H9 (cell line): ENCODE data around the gene FOXO1. TPM values are rescaled to one million over a fixed set of nuclear protein-coding genes. Genes with fewer than 3 reads are reported as not detected.

ENCODE experiments used
- DNase-seq: peaks from one replicate; pipeline ENCODE4 v3.0.0-alpha.2; 2017
- H2AFZ ChIP-seq: one replicate; pipeline ENCODE4 v1.6.1; 2013; ENCODE audit warnings: mild to moderate bottlenecking, low read length, control low read depth, moderate library complexity
- H2AK5ac ChIP-seq: 2 replicates; pipeline ENCODE4 v1.6.1; 2013; ENCODE audit warnings: low read length, control low read depth, mixed read lengths; ENCODE audit not compliant: insufficient read length
- H2BK120ac ChIP-seq: one replicate; pipeline ENCODE4 v1.6.1; 2013; ENCODE audit warnings: low read depth, mild to moderate bottlenecking, low read length, control low read depth, inconsistent platforms; ENCODE audit not compliant: poor library complexity, severe bottlenecking
- H2BK12ac ChIP-seq: 2 replicates; pipeline ENCODE4 v1.6.1; 2013; ENCODE audit warnings: low read length, control low read depth, mixed read lengths, low read depth; ENCODE audit not compliant: insufficient read length
- H2BK15ac ChIP-seq: 2 replicates; pipeline ENCODE4 v1.6.1; 2013; ENCODE audit warnings: low read depth, low read length, control low read depth
- H2BK20ac ChIP-seq: one replicate; pipeline ENCODE4 v1.6.1; 2013; ENCODE audit warnings: low read depth, mild to moderate bottlenecking, low read length, control low read depth, inconsistent platforms; ENCODE audit not compliant: poor library complexity, severe bottlenecking
- H2BK5ac ChIP-seq: 2 replicates; pipeline ENCODE4 v1.6.1; 2013; ENCODE audit warnings: low read length, control low read depth, mixed read lengths; ENCODE audit not compliant: insufficient read length
- H3K14ac ChIP-seq: 2 replicates; pipeline ENCODE4 v1.6.1; 2013; ENCODE audit warnings: low read length, control low read depth; ENCODE audit not compliant: insufficient read depth
- H3K18ac ChIP-seq: 2 replicates; pipeline ENCODE4 v1.6.1; 2013; ENCODE audit warnings: low read depth, mild to moderate bottlenecking, mixed read lengths, low read length, control low read depth; ENCODE audit not compliant: insufficient read length
- H3K23ac ChIP-seq: 2 replicates; pipeline ENCODE4 v1.6.1; 2013; ENCODE audit warnings: low read length, control low read depth, mixed read lengths, low read depth; ENCODE audit not compliant: insufficient read length
- H3K23me2 ChIP-seq: 2 replicates; pipeline ENCODE4 v1.6.1; 2013; ENCODE audit warnings: low read depth, mild to moderate bottlenecking, mixed read lengths, low read length, control low read depth; ENCODE audit not compliant: insufficient read length, poor library complexity, severe bottlenecking
- H3K27ac ChIP-seq: 2 replicates; pipeline ENCODE4 v1.5.1; 2013; ENCODE audit warnings: low read length, control low read depth, mixed read lengths, low read depth; ENCODE audit not compliant: insufficient read length
- H3K27me3 ChIP-seq: 2 replicates; pipeline ENCODE4 v1.6.1; 2013; ENCODE audit warnings: low read length, control low read depth, inconsistent platforms; ENCODE audit not compliant: insufficient read depth
- H3K4ac ChIP-seq: 2 replicates; pipeline ENCODE4 v1.6.1; 2013; ENCODE audit warnings: low read depth, mild to moderate bottlenecking, control low read depth, inconsistent platforms, low read length, moderate library complexity
- H3K4me1 ChIP-seq: 2 replicates; pipeline ENCODE4 v1.6.1; 2013; ENCODE audit warnings: low read length, control low read depth, inconsistent platforms; ENCODE audit not compliant: insufficient read depth
- H3K4me2 ChIP-seq: 2 replicates; pipeline ENCODE4 v1.6.1; 2013; ENCODE audit warnings: low read length, control low read depth, mixed read lengths; ENCODE audit not compliant: insufficient read length, insufficient read depth
- H3K56ac ChIP-seq: 2 replicates; pipeline ENCODE4 v1.6.1; 2013; ENCODE audit warnings: low read depth, mild to moderate bottlenecking, mixed read lengths, low read length, control low read depth; ENCODE audit not compliant: insufficient read length
- H3K79me1 ChIP-seq: 2 replicates; pipeline ENCODE4 v1.6.1; 2013; ENCODE audit warnings: low read depth, mild to moderate bottlenecking, moderate library complexity, low read length, control low read depth, inconsistent platforms; ENCODE audit not compliant: insufficient read depth, poor library complexity, severe bottlenecking
- H3K79me2 ChIP-seq: 2 replicates; pipeline ENCODE4 v1.6.1; 2013; ENCODE audit warnings: low read length, control low read depth, inconsistent platforms; ENCODE audit not compliant: insufficient read depth
- H3K9ac ChIP-seq: 2 replicates; pipeline ENCODE4 v1.6.1; 2013; ENCODE audit warnings: low read length, control low read depth, mixed read lengths; ENCODE audit not compliant: insufficient read length; ENCODE audit errors: extremely low read depth
- H3K9me3 ChIP-seq: one replicate; pipeline ENCODE4 v1.6.1; 2013; ENCODE audit warnings: low read depth, low read length, inconsistent platforms; ENCODE audit not compliant: control insufficient read depth
- H3T11ph ChIP-seq: one replicate; pipeline ENCODE4 v1.6.1; 2013; ENCODE audit warnings: mild to moderate bottlenecking, low read length, control low read depth, inconsistent platforms
- H4K20me1 ChIP-seq: one replicate; pipeline ENCODE4 v1.6.1; 2013; ENCODE audit not compliant: control insufficient read depth, insufficient read length, insufficient read depth
- H4K5ac ChIP-seq: 2 replicates; pipeline ENCODE4 v1.6.1; 2013; ENCODE audit warnings: low read depth, mild to moderate bottlenecking, mixed read lengths, low read length, control low read depth; ENCODE audit not compliant: insufficient read length
- H4K8ac ChIP-seq: replicated peaks from 2 replicates; pipeline ENCODE4 v1.6.1; 2013; ENCODE audit warnings: low read length, control low read depth, mixed read lengths, low read depth; ENCODE audit not compliant: insufficient read length
- H4K91ac ChIP-seq: 2 replicates; pipeline ENCODE4 v1.6.1; 2013; ENCODE audit warnings: low read depth, mild to moderate bottlenecking, moderate library complexity, mixed read lengths, low read length, control low read depth; ENCODE audit not compliant: insufficient read length
- H3K27ac Mint-ChIP-seq, 3 experiments: 2 replicates in 2 of 3; 3 replicates in 1 of 3; pipeline ENCODE4 v1.8.0; 2020 to 2021; ENCODE audit warnings: mixed read lengths in 3 of 3, mild to moderate bottlenecking in 1 of 3, moderate library complexity in 1 of 3
- H3K27me3 Mint-ChIP-seq: 2 replicates; pipeline ENCODE4 v1.8.0; 2021; ENCODE audit warnings: low read depth, mild to moderate bottlenecking, moderate library complexity, mixed read lengths
- H3K36me3 Mint-ChIP-seq, 3 experiments: 2 replicates in 2 of 3; 3 replicates in 1 of 3; pipeline ENCODE4 v1.8.0; 2020 to 2021; ENCODE audit warnings: low read depth in 3 of 3, mixed read lengths in 3 of 3; ENCODE audit not compliant: insufficient read depth in 1 of 3
- H3K4me1 Mint-ChIP-seq, 2 experiments: 2 replicates each; pipeline ENCODE4 v1.8.0; 2020; ENCODE audit warnings: mixed read lengths in 2 of 2
- H3K4me3 Mint-ChIP-seq, 2 experiments: 2 replicates in 1 of 2; 3 replicates in 1 of 2; pipeline ENCODE4 v1.8.0; 2020 to 2021; ENCODE audit warnings: mild to moderate bottlenecking in 2 of 2, mixed read lengths in 2 of 2, moderate library complexity in 1 of 2
- H3K9me3 Mint-ChIP-seq, 2 experiments: 2 replicates in 1 of 2; 3 replicates in 1 of 2; pipeline ENCODE4 v1.8.0; 2020; ENCODE audit warnings: mild to moderate bottlenecking in 2 of 2, mixed read lengths in 2 of 2, moderate library complexity in 1 of 2
- CTCF ChIP-seq: fragments of 200-600 bp; sonication (generic); conservative IDR thresholded peaks from 3 replicates; pipeline ENCODE4 v1.8.0; 2021; ENCODE audit warnings: antibody characterized with exemption, mild to moderate bottlenecking
- WGBS: extraction: QIAGEN DNeasy Blood & Tissue Kit; methylation state at CpG from one replicate; pipeline ENCODE4 v1.1.7; 2013; ENCODE audit warnings: missing lambda C conversion rate, low lambda C conversion rate, mixed read lengths; ENCODE audit not compliant: insufficient read length; ENCODE audit errors: extremely low coverage; 5-methylcytosine and 5-hydroxymethylcytosine counted together
- total RNA-seq: library from RNA; stranded (reverse); gene quantifications from 2 replicates; pipeline ENCODE4 v1.2.1, GENCODE V29; 2021

The FOXO1 gene
- total RNA-seq, 1 experiment from 2014 or later, result 44.6 TPM

GRCh38 chr13:40530961-40531360 lies 135.5 kb downstream of the FOXO1 start:
- no CpG with 5 or more reads among the region's 1 CpG for WGBS
- Histone ChIP-seq H3K4me2 (no peak overlapping the region), H4K20me1 (no peaks in the 10 kb centered on the region), H4K8ac (no peak overlapping the region), H3K27me3 (no peaks in the 10 kb centered on the region), H3K79me2 (no peaks in the 10 kb centered on the region), H4K91ac (no peak overlapping the region), H4K5ac (no peak overlapping the region), H3K56ac (no peak overlapping the region), H2BK120ac (no peak overlapping the region), H3K27ac (no peak overlapping the region), H3K9me3 (no peaks in the 10 kb centered on the region), H2BK12ac (no peak overlapping the region), H2AK5ac (no peak overlapping the region), H2BK20ac (no peak overlapping the region), H3K9ac (no peak overlapping the region), H3K4me1 (no peaks in the 10 kb centered on the region), H3K79me1 (no peaks in the 10 kb centered on the region), H3K23ac (no peak overlapping the region), H3K23me2 (no peaks in the 10 kb centered on the region), H3K14ac (no peak overlapping the region), H2AFZ (no peak overlapping the region), H3T11ph (no peak overlapping the region), H2BK15ac (no peak overlapping the region), H3K4ac (no peak overlapping the region), H3K18ac (no peak overlapping the region), H2BK5ac (no peak overlapping the region)
- peaks cover 3 to 4% of the 10 kb centered on the region in 2 experiments; a peak in 1 of 4 replicates for H3K4me1 Mint-ChIP-seq
- peaks cover 0 to 13% (median 2%) of the 10 kb centered on the region in 3 experiments; a peak in 2 of 7 replicates for H3K36me3 Mint-ChIP-seq
- DNase-seq, result no peak
- no peak for TF ChIP-seq CTCF
- H3K4me3 Mint-ChIP-seq, result no peak overlapping the region
- H3K27me3 Mint-ChIP-seq, result no peaks in the 10 kb centered on the region
- peaks cover 0 to 4% of the 10 kb centered on the region in 2 experiments; a peak in 3 of 5 replicates for H3K9me3 Mint-ChIP-seq
- H3K27ac Mint-ChIP-seq, result no peak overlapping the region
